Activated CD8-positive, alpha-beta memory T cell treated with anti-CD3 and anti-CD28 coated beads, Interleukin-2, amount 50 U/mL, for 48 hours (primary cell): ENCODE results near the gene SLC3A2.
"Not testable (repeated sequence)": the region's sequence is repeated elsewhere in the genome, so short reads cannot be mapped to it uniquely, and the experiment has no call there.

Experiments
- DNase-seq: peaks from one replicate; pipeline ENCODE4 v3.0.0-alpha.2; 2020

Gene SLC3A2

GRCh38 chr11:62853279-62853965 lies 27.3 kb upstream of the SLC3A2 start:
- DNase-seq = no peak

DNA sequence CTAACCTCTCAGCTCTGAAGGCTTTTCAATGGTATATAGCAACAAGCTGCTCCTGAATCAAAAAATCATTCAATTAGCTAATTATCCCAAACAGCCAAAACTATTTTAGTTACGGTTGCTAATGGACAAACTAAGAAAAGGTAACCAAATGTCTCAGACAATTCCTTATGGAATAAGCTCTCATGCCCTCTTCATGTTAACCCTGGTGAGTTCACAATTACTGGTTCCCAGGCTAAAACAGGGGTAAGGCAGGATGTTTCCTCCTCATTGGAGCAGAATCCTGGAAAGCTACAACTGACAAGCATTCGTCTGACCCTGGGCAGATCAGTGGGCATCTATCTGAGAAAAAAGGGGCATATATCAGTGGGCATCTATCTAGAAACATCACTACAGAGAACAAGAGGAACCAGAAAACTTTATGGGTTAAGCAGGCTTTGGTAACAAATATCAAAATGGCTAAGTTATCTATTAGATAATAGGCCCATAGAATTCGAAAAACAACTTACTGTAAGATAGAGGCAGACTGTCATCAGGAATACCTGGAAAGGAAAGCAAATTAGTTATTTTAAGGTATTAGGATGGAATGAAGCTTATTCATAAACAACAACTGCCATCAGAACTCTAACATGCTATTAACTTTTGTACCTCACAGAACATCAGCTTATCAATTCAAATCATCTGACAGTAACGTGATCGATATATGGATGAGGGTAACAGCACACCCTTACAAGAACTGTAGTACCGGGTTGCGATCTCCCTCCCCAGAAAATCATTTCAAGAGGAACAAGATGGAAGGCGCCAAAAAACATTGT lies 26.5 kb upstream of the SLC3A2 start:
- DNase-seq = no peak

DNA sequence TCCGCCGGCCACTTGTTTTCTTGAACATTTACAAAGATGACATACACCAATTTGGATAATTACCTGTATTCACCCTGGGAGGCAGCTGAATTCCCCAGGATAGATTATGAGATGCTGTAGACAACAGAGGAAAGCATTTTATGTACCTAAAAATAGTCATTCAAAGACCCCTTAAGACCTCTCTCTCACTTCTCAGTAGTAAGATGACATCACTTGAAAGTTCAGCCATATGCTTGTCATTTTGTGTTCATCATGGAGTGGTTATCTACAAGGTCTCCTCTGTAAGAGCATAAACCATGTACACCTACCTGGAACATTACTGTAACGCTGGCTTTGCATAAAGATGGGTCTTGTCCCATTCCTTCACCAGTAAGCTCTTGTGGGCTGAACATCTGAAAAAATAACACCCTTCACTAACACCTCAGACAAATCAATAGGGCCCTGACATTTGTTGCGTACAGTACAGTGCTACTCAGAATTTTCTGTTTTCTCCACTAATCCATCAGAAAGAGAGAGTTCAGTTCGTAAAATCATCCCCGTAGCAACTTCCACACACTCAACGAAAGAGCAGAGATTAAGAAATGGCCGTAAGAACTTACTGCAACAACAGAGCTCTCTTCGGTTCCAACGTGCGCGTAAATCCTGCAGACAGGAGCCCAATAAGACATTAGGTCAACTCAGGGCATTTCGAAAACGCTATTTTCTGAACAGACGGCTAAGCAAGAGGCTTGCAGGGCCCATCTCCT lies 25.7 kb upstream of the SLC3A2 start:
- DNase-seq = no peak

GRCh38 chr11:62855571-62856332 lies 24.9 kb upstream of the SLC3A2 start:
- peak; percentile 99 for DNase-seq

DNA sequence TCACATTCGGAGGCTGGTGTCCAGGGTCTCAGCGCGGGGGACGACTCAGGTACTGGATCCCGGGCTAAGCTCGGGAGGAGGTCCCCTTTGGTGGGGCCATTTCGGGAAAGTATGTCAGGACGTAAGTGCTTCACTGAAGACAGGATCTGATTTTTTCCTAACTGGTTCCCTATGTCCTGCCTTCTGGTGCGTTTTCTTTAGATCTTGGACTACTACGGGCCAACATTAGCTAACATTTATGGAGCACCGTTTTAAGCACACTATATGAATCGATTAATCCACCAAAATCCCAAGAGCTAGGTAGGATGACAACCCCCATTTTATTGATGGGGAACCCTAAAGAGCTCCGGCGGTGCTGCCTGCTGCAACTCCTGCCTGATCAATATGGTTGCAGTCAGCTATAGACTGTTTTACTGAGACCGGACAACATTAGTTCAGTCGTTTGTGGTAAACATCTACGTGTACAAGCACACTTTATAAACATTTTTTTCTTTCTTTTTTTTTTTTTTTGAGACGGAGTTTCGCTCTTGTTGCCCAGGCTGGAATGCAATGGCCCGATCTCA lies 24.3 kb upstream of the SLC3A2 start:
- DNase-seq = no peak

- no peak for DNase-seq
These were observed 23.1 kb upstream of the SLC3A2 start for GRCh38 chr11:62857541-62857982.

DNA sequence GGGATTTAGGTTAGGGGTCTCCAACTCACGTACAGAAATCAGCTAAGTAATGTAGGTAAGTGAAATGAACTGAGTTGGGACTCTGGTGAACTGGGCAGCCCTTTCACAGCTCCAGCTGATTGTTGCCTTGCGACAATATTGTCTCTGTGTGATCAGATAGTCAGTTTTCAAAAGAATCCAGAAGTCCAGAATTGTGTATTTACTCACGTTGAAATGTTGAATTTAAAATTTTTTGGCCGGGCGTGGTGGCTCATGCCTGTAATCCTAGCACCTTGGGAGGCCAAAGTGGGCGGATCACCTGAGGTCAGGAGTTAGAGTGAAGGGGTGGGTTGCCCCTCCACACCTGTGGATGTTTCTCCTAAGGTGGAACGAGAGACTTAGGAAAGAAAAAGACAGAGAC lies 22.5 kb upstream of the SLC3A2 start:
- DNase-seq = no peak

GRCh38 chr11:62859281-62859703 lies 21.4 kb upstream of the SLC3A2 start:
- not testable (repeated sequence) for DNase-seq

- DNase-seq = no peak
These were observed 19.7 kb upstream of the SLC3A2 start for GRCh38 chr11:62860835-62861563.

DNA sequence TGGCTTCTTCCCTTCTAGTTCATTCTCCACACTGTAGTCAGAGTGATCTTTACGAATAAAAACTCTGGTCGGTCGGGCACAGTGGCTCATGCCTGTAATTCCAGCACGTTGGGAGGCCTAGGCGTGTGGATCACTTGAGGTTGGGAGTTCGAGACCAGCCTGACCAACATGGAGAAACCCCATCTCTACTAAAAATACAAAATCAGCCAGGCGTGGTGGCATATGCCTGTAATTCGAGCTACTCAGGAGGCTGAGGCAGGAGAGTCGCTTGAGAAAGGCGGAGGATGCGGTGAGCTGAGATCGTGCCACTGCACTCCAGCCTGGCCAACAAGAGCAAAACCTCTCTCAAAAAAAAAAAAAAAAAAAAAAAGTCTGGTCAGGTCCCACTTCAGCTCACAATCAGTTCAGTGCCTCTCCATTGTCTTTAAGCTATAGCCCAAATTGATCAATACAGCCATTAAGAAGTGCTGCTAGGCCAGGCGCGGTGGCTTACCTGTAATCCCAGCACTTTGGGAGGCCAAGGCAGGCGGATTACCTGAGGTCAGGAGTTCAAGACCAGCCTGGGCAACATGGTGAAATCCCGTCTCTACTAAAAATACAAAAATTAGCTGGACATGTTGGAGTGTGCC lies 19.0 kb upstream of the SLC3A2 start:
- not testable (repeated sequence) for DNase-seq

DNA sequence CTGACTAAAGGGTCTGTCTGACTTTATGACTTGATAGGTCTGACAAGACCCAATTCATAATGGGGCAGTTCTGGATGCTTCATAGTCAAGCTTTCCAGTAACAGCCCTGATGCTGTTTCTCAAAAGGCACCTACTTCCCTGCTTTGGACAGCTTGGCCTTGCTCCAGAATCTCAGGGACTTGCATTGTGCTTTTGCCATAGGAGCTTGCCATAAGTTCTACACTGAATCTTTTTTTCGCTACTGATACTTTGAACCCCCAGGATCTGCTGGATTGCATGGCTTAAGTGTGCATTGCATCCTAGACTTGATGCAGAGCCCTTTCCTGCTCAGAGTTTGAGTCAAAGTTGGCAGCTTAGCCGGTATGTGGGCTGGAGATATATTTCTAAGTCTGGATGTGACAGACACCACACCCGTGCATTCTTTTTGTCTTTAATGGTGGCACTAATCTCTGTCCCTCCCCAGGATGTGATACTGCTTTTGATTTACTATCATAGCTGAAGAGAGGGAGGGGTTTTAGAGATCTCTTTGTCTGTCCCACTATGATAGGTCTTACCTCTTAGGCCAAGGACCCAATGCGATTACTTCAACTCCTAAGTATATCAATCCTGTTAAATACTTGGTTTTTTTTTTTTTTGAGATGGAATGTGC lies 16.9 kb upstream of the SLC3A2 start:
- no peak for DNase-seq

- no peak for DNase-seq
These were observed 15.1 kb upstream of the SLC3A2 start for GRCh38 chr11:62865635-62866034.

DNA sequence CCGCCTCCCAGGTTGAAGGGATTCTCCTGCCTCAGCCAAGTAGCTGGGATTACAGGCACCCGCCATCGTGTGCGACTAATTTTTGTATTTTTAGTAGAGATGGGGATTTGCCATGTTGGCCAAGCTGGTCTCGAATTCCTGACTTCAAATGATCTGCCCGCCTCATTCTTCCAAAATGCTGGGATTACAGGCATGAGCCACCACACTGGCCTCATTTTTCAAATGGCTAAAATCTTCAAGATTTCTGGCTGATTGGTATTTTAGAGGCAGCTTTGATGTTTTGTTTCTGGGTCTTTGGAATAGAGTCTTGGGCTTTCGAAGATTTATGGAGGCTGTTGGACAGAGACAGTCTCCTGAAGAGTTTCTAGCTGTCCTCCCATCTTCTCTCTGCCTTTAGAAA lies 5.8 kb upstream of the SLC3A2 start:
- DNase-seq = no peak

DNA sequence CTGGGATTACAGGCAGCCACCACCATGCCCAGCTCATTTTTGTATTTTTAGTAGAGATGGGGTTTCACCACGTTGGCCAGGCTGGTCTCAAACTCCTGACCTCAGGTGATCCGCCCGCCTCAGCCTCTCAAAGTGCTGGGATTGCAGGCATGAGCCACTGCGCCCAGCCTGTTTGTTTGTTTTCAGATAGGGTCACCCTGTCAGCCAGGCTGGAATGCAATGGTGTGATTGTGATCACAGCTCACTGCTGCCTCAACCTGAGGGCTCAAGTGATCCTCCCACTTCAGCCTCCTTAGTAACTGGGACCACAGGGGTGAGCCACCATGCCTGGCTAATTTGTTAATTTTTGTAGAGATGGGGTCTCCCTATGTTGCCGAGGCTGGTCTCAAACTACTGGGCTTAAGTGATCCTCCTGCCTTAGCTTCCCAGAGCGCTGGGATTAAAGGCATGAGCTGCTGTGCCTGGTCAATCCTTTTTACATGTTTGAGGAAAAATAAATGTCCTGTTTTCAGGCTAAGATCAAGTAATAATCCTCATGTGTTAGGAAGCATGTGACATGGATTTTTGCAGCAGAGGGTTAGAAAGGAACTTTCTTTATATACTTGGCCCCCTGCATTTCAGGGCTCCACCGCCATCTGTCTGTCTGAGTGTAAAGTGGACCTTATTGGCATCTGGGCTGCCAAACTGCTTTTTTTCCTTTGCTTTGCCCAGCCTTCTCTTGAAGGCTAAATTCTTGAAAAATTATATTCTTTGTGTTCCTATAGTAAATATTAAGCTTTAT lies 4.8 kb upstream of the SLC3A2 start:
- no peak for DNase-seq

- no peak for DNase-seq
These were observed 4.0 kb upstream of the SLC3A2 start for GRCh38 chr11:62876712-62877111.

- DNase-seq = no peak
These were observed 1.3 kb upstream of the SLC3A2 start for GRCh38 chr11:62879235-62879978.

DNA sequence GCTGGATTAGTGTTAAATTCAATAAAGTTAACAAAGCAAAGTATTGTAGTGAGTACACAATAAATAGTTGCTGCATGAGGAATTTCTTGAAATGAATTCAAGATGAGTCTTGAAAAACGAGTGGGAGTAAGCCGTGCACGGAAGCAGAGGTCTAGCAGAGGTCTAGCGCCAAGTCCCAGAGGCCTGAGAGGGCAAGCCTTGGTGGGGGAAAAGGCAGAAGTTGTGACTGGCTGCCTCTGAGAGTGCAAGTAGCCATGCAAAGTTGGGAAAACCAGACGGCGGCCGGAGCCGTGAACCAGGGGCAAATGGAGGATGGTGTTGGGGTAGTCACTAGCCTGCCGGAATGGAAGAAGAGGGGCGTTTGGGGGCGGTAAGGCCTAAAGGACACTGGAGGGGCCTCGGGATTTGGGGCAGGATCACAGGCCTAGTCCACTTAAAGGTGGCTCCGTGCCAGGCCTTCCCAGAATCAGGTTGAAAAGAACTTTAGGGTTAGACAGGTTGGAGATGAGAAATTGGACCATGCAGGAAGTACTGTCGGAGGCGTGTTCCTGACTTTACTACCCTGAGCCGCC lies 379 bp upstream of the SLC3A2 start:
- DNase-seq = no peak

- no peak for DNase-seq
These were observed 1.1 kb downstream of the SLC3A2 start for GRCh38 chr11:62881579-62882430.
